ENCODE measurements around the gene WNT7B. TPM values are rescaled to one million over a fixed set of nuclear protein-coding genes. Genes with fewer than 3 reads are reported as not detected.

The WNT7B gene
- polyA plus RNA-seq, 5 donors, result 9.5 to 21.2 (median 18.1) TPM

- DNase-seq, result no peak
Measured at GRCh38 chr22:45930324-45930723, 46.6 kb downstream of the WNT7B start.

DNA sequence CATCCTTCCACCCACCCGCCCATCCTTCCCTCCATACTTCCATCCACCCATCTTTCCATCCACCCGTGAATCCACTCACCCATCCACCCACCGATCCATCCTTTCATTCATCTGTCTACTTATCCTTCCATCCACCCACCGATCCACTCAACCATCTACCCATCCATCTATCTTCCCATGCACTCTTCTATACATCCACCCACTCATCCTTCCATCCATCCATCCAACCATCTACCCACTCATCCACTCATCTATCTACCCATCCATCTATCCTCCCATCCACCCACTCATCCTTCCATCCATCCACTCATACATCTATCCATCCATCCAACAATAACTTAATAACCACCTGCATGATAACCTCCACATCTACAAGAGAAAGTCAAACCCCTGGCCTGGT lies 47.3 kb downstream of the WNT7B start:
- no peak for DNase-seq

DNA sequence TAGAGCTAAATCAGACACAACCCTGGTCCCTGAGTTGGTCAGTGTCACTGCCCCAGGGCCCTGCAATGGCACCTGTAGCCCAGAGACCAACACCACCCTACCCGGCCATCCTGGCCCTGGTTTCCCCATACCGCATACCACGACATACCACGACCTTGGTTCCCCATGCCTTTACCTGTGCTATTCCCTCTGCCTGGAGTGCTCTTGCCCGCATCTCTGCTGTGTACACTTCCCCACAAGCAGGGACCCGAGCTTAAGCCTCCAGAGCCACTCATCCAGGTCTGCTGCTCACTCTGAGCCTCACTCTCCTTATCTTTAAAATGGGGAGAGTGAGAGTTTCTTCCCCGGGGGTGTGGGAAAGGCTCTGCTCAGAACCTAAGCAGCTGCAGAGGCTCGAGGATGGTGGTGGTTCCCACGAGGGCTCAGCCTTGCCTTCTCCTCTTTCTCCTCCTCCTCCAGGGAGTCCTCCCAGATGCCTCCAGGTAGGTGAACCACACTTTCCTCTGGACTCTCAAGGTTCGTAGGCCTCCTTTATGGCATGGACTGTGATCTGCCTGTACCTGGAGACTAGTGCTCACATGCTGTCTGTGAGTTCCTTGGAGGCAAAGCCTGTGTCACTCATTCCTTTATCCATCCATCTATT lies 48.1 kb downstream of the WNT7B start:
- DNase-seq, result no peak

DNA sequence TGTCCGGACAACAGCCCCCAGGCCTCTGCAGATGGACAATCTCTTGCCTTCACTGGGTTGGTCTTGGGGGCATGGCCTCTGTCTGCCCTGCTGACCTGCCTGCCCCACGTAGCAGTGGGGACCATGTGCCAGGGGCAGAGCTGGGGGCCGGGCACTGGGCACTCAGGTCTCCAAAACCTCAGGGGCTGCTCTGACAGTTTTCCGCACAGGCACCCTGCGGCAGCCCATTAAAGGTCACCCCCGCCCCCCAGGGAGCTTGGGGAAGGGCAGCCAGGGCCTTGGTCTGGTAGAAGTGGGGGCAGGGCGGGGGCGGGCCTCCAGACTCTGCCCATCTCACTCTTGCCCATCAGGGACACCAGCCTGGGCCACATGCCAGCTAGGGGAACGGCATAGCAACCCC lies 49.9 kb downstream of the WNT7B start:
- DNase-seq, result no peak

DNA sequence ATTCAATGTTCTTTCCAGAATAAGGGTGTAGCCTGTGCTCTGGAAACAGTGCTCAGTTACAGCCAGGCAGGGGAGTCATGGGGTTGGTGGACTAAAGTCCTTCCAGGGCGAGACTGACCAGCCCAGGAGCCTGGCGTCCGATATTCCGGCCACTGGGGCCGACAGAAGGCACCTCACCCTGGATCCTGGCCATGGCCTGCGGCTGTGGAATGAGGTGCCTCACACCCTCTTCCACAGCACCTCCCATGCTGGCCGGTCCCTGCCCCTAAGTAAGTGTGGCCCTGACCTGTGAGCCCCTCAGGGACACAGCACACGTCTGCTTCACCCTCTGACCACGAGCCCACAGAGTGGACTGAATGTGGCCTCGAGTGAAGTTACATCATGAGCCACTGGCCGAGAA lies 50.5 kb downstream of the WNT7B start:
- no peak for DNase-seq

GRCh38 chr22:45925811-45926351 lies 51.1 kb downstream of the WNT7B start:
- no peak for DNase-seq

GRCh38 chr22:45923835-45924234 lies 53.1 kb downstream of the WNT7B start:
- no peak for DNase-seq

DNA sequence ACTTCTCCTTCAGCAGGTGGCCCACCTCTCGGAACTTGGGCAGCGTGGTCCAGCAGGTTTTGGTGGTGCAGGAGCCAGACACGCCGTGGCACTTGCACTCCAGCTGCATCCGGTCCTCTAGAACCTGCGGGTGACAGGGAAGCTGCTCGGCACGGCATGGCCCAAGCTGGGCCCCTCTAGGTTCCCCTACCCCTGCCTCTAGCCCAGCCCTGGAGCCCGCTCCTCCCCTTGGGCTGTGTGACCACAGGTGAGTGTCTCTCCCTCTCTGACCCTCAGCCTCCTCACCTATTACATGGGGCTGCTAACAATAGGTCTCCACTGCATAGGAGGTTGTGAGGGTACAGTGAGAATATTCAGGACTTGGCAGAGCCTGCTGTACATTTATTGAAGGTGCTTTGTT lies 53.8 kb downstream of the WNT7B start:
- no peak for DNase-seq

GRCh38 chr22:45922661-45923060 lies 54.3 kb downstream of the WNT7B start:
- no peak for DNase-seq

- DNase-seq, result no peak
Measured at GRCh38 chr22:45922256-45922655, 54.7 kb downstream of the WNT7B start.

DNA sequence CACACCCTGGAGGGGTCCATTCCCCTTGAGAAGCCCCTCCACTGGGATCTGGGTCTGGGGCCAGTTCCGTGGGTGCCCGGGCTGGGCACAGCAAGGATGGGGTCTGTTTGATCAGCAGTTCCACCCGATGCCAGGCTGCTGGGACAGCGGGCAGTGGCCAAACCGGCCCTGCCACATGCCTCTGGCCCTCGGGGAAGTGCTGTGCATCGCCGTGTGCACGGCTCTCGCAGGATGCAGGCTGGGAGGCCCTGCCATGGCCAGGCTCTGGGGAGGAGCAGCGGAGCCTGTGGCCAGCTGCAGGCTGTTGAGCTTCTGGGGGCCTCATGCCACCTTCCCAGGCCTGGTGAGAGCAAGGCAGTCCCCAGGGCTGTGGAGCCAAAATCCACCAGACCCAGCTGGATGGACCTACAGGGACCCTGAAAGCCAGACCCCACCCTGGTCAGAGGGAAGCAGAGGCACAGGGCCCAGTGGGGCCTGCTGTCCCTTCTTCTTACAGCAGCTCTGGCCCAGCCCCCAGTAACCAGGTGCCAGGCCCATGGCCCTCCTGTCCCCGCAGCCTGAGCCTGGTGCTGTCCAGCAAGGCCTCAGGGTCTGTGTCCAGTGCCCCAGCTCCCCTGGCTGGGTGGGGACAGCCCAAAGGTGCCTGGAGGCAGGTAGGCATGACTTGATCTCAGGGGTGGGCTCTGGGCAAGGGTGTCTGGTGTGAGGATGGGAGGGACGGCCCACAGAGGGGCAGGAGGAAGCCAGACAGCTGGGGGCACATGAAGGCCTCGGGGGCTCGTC lies 57.3 kb downstream of the WNT7B start:
- DNase-seq, result peak in 1 of 2 donors; percentile 27

GRCh38 chr22:45918459-45919370 lies 58.2 kb downstream of the WNT7B start:
- DNase-seq, result no peak

DNA sequence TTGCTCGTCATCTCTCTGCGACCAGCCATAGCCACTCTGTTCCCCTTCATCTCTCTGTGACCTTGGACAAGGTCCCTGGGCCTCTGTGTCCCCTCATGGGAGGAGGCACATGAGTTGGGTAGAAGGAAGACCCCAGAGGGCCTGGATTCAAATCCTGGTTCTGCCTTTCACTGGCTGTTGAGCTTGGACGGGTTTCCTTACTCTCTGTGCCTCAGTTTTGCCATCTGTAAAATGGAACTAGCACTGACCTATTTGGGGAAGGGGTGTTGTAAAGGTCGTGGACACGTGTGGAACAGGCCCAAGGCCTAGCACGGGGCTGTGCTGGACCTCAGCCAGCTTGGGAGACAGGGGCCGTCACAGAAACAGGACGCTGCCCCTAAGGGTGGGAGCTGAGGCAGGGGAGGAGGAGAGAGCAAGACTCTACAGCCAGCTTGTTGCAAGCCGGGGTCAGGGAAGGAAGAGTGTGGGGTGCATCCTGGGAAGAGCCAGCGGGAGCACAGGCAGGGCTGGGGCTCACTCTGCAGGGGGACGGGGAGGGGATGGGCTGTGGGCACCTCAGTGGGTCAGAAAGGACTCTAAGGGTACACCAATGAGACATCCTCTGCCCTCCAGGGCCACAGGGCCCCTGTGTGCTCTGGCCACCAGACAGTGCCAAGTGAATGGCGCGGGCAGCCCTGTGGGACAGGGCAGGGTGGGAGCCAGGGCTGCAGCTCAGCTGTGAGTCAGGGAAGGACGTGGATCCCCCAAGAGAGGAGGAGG lies 59.1 kb downstream of the WNT7B start:
- DNase-seq, result no peak

DNA sequence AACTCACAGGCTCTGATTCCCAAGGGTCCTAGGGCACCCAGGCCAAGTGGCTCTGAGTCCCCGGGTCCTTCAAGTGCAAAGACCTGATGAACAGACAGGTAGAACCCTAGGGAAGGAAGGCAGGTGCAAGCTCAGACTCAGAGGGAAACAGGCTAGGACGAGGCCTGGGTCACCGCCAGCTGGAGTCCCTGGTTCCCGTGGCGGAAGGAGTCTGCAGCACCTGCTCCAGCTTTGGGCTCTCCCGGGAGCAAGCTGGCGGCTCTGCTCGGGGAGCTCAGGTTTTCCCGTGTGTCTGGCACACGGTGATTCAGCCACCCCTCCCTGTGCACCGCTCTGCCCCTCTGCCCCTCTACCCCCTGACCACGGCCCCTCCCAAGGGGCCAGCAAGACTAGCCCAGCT lies 59.8 kb downstream of the WNT7B start:
- no peak for DNase-seq

DNA sequence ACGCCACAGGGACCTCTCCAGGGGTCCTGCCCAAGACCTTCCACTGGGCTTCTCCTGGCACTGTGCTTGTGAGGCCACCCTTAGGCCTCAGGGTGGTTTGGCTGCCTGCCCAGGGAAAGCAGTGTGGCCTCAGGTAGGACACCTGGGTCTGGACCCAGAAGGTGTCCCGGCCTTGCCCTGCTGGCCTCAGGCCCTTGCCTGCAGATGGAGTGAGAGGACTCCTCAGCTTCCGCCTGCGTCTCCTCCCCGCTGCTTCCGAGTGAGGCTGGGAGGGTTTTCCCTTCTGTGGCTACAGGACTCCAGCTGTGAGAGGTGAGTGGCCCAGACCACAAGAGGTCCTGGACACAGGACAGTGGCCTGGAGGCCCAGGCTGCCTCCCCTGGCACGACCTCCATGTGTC lies 60.4 kb downstream of the WNT7B start:
- no peak for DNase-seq

- no peak for DNase-seq
Measured at GRCh38 chr22:45915841-45916240, 61.1 kb downstream of the WNT7B start.

DNA sequence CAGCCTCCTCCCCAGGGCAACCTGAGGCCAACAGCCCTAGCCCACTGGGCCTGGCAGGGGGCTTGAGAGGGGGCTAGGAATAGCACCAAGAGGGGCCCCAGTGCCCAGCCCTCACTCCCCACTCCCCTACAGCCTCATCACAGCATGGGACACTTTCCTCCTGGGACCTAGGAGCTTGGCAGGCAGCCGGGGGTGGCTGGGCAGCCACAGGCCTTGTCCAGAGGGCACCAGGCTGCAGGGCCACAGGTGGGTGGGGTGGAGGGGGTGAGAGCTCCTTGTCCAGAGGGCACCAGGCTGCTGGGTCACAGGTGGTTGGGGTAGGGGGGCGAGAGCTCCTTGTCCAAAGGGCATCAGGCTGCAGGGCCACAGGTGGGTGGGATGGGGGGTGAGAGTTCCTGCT lies 61.8 kb downstream of the WNT7B start:
- DNase-seq, result no peak

GRCh38 chr22:45914309-45914708 lies 62.7 kb downstream of the WNT7B start:
- DNase-seq, result no peak

DNA sequence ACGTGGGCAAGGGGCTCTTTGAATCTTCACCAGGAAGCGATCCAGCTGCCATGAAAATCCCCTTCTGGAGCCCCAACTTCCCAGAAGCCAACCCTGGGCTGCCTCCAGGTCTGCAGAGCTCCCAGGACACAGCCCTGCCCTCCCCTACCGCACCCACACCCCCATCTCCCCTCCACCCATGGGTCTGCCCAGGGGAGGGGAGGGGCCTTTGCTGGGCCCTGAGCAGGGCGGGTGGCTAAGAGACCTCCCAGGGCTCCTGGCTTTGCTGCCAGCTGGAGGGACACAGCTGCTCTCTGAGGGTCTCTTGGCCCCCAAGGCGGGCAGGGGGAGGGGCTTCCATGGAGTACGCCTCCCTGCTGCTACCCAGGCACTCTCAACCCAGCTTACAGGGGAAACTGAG lies 64.1 kb downstream of the WNT7B start:
- DNase-seq, result no peak

DNA sequence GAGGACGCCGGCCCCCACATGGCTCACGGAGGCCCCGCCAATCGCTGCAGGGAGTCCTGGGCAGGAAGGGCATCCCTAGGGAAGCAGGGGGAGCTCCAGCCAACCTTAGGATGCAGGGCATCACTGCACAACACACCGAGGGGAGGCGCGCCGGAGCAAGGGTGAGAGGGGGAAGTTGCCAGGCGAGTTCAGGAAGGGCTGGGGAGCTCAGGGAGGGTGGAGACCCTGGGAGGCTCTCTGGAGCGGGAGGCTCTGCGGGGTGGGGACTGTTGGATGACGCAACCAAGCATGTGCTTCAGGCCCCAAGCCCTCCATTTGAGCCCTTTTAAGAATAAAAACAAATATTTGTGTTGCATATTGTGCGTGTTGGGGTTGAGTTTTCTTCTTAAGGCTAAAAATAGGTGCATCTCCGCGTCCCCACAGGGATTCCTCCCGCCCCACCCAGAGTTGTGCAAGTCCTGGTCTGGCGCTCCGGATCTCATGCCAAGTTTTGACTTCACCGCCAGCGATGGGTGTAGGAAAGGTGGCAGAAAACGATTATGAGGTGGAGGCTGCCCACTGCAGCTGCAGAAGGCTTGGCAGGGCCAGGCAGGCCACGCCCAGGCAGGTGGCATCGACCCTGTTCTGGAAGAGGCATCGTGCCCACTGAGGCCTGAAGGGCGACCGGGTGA lies 65.2 kb downstream of the WNT7B start:
- DNase-seq, result peak; percentile 48 to 51

- no peak for DNase-seq
Measured at GRCh38 chr22:45910928-45911467, 66.0 kb downstream of the WNT7B start.

All from right lung (tissue), 5 donors.